Parathyroid adenoma (tissue), 2 donors: ENCODE measurements around the gene FOXJ3.

ENCODE experiments used
- H2AFZ ChIP-seq: fragments of 300-600 bp; sonication (generic); one replicate; pipeline ENCODE4 v1.7.0; 2017; ENCODE audit warnings: antibody characterized with exemption, mild to moderate bottlenecking
- H3K27ac ChIP-seq: fragments of 300-600 bp; sonication (generic); one replicate; pipeline ENCODE4 v1.7.0; 2017
- H3K27me3 ChIP-seq: fragments of 300-600 bp; sonication (generic); one replicate; pipeline ENCODE4 v1.7.0; 2017; ENCODE audit warnings: low read length; ENCODE audit not compliant: control insufficient read depth, insufficient read depth
- H3K36me3 ChIP-seq: fragments of 300-600 bp; sonication (generic); one replicate; pipeline ENCODE4 v1.7.0; 2017; ENCODE audit warnings: low read length; ENCODE audit not compliant: control insufficient read depth, insufficient read depth
- H3K4me1 ChIP-seq: fragments of 300-600 bp; sonication (generic); one replicate; pipeline ENCODE4 v1.7.0; 2017; ENCODE audit warnings: control low read depth
- H3K4me2 ChIP-seq: fragments of 300-600 bp; sonication (generic); one replicate; pipeline ENCODE4 v1.7.0; 2017; ENCODE audit warnings: low read length
- H3K4me3 ChIP-seq: fragments of 300-600 bp; sonication (generic); one replicate; pipeline ENCODE4 v1.7.0; 2017; ENCODE audit warnings: low read depth, low read length
- H3K79me2 ChIP-seq: fragments of 300-600 bp; sonication (generic); one replicate; pipeline ENCODE4 v1.7.0; 2017; ENCODE audit warnings: control low read depth
- H3K9ac ChIP-seq: fragments of 300-600 bp; sonication (generic); one replicate; pipeline ENCODE4 v1.7.0; 2017; ENCODE audit warnings: mild to moderate bottlenecking
- H3K9me3 ChIP-seq: fragments of 300-600 bp; sonication (generic); one replicate; pipeline ENCODE4 v1.7.0; 2017; ENCODE audit warnings: low read length; ENCODE audit not compliant: control insufficient read depth
- TF ChIP-seq, protein P1 (sequence below): fragments of 300-600 bp; sonication (generic); IDR thresholded peaks from one replicate; pipeline ENCODE4 v1.7.0; 2017; ENCODE audit warnings: antibody characterized with exemption, mild to moderate bottlenecking
- donor health status: primary hyperparathyroidism.

The FOXJ3 gene

DNA sequence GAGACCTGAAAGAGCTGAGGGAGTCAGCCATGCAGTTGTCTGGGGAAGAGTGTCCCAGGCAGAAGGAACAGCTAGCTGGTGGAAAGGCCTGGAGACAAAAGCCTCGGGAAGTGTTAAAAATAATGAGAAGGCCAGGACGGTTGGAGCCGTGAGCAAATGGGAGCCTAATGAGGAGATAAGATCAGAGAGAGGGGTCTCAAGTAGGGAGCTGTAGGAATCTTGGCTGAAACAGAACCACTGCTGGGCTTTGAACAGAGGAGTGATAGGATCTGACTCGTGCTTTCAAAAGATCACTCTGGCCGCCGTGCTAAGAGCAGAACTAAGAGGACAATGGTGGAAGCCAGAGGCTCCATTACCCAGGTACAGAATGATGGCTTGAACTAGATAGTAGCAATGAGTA lies 1.9 kb upstream of the FOXJ3 start:
- no peak overlapping the region for H2AFZ ChIP-seq
- no peak overlapping the region for H3K9ac ChIP-seq
- H3K9me3 ChIP-seq: no peaks in the 10 kb centered on the region
- H3K4me2 ChIP-seq: no peak overlapping the region
- H3K4me3 ChIP-seq: no peak overlapping the region
- H3K36me3 ChIP-seq: no peaks in the 10 kb centered on the region
- H3K27me3 ChIP-seq: no peaks in the 10 kb centered on the region
- peaks cover 11% of the 10 kb centered on the region for H3K79me2 ChIP-seq
- TF ChIP-seq, protein P1, sequence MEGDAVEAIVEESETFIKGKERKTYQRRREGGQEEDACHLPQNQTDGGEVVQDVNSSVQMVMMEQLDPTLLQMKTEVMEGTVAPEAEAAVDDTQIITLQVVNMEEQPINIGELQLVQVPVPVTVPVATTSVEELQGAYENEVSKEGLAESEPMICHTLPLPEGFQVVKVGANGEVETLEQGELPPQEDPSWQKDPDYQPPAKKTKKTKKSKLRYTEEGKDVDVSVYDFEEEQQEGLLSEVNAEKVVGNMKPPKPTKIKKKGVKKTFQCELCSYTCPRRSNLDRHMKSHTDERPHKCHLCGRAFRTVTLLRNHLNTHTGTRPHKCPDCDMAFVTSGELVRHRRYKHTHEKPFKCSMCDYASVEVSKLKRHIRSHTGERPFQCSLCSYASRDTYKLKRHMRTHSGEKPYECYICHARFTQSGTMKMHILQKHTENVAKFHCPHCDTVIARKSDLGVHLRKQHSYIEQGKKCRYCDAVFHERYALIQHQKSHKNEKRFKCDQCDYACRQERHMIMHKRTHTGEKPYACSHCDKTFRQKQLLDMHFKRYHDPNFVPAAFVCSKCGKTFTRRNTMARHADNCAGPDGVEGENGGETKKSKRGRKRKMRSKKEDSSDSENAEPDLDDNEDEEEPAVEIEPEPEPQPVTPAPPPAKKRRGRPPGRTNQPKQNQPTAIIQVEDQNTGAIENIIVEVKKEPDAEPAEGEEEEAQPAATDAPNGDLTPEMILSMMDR: no peak
- H3K27ac ChIP-seq: no peak overlapping the region
- H3K4me1 ChIP-seq: peaks cover 4% of the 10 kb centered on the region

DNA sequence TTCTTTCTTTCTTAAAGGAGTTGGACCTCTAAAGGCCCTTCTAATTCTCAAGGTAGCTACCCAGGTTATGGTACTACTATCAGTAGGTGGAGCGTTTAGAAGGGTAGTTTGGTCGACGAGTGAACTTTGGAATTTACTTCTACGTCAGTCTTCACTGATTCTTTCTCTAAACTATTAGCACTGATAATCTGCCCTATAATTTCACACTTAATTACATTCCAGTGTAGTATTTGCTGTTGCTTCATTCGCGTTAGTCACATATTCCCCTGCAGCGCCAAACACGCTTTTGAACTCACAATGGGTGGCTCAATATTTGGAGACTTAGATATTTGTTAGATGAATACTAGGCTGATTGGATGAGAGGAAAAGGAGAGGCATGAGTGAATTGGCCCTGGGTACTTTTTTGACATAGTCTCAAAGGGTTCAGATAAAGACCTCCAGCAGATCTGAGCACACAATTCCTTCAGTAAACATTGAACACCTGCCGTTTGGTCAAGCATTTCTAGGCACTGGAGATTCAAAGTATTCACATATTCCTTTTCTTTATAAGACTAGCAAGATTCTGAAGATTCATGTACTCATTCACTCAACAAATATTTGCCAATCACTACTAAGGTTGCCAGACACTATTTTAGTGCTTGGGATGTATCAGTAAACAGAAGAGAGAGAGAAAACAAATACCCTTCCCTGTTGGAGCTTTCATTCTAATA lies 929 bp upstream of the FOXJ3 start:
- Histone ChIP-seq H3K9me3 (no peaks in the 10 kb centered on the region), H3K9ac (no peak overlapping the region)

GRCh38 chr1:42334240-42335049 lies 590 bp downstream of the FOXJ3 start:
- TF ChIP-seq, protein P1: no peak
- Histone ChIP-seq H3K27me3 (no peaks in the 10 kb centered on the region), H3K4me1 (peaks cover 4% of the 10 kb centered on the region), H3K4me2 (peak overlapping the region; percentile 80), H3K9me3 (no peaks in the 10 kb centered on the region), H3K79me2 (peaks cover 25% of the 10 kb centered on the region), H2AFZ (peak overlapping the region; percentile 80), H3K4me3 (peak overlapping the region; percentile 77), H3K27ac (peak overlapping the region; percentile 81), H3K36me3 (no peaks in the 10 kb centered on the region), H3K9ac (peak overlapping the region; percentile 53)

More for the DNA sequence above, 929 bp upstream of the FOXJ3 start:
- peak overlapping the region; percentile 93 for H3K4me2 ChIP-seq
- peaks cover 17% of the 10 kb centered on the region for H3K79me2 ChIP-seq
- TF ChIP-seq, protein P1: no peak
- peak overlapping the region; percentile 89 for H2AFZ ChIP-seq
- peak overlapping the region; percentile 77 for H3K4me3 ChIP-seq
- H3K4me1 ChIP-seq: peaks cover 4% of the 10 kb centered on the region
- H3K27me3 ChIP-seq: no peaks in the 10 kb centered on the region
- H3K36me3 ChIP-seq: no peaks in the 10 kb centered on the region
- H3K27ac ChIP-seq: peak overlapping the region; percentile 81

DNA sequence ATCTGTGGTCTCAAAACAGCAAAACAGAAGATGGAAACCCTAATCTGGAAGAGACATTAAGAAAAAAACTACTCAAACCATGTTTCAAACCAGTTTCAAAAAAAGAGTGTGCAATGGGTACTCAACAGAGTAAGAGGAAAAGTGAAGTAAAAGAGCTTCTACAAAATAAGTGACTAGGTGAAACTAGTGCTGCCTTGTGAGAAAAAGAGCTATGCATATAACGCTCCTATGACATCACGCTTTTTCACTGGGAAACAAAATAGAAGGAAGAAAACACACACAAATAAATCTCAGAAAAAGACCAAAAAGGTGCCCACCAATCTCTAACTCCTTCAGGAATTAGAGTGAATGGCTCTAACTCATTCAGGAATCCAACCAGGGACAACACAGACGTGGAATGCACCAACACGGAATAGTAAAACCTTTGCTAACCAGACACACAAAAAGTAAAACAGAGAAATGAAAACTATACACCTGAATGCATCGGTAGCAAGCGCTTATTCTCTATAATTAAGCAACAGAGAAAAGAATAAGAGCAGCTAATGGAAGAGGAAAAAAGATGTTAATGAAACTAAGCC lies 1.3 kb downstream of the FOXJ3 start:
- Histone ChIP-seq H3K79me2 (peaks cover 32% of the 10 kb centered on the region), H3K4me1 (peaks cover 4% of the 10 kb centered on the region), H3K4me2 (peak overlapping the region; percentile 80), H3K9me3 (no peaks in the 10 kb centered on the region), H3K27me3 (no peaks in the 10 kb centered on the region), H2AFZ (no peak overlapping the region), H3K9ac (no peak overlapping the region), H3K27ac (no peak overlapping the region), H3K4me3 (peak overlapping the region; percentile 77), H3K36me3 (no peaks in the 10 kb centered on the region)
- TF ChIP-seq, protein P1: no peak
